Mucosa of gallbladder (tissue), 1 donor: ENCODE data around the gene COA1. TPM values are rescaled to one million over a fixed set of nuclear protein-coding genes. Genes with fewer than 3 reads are reported as not detected.

Experiments used
- DNase-seq: peaks from one replicate; pipeline ENCODE4 v3.0.0-alpha.2; 2020; ENCODE audit warnings: low spot score
- total RNA-seq: library from RNA; stranded (reverse); gene quantifications from one replicate; pipeline ENCODE4 v1.2.1, GENCODE V29; 2021
- donor health status: DM: no; HTN: no; CAD: no.

The COA1 gene
- total RNA-seq, 1 donor from 2014 or later = 43.6 TPM

- no peak for DNase-seq
Measured at GRCh38 chr7:43653466-43653865, 75.9 kb downstream of the COA1 start.

GRCh38 chr7:43652364-43652763, 77.0 kb downstream of the COA1 start:
- DNase-seq = no peak

GRCh38 chr7:43650457-43651052, 78.8 kb downstream of the COA1 start:
- DNase-seq = no peak

DNA sequence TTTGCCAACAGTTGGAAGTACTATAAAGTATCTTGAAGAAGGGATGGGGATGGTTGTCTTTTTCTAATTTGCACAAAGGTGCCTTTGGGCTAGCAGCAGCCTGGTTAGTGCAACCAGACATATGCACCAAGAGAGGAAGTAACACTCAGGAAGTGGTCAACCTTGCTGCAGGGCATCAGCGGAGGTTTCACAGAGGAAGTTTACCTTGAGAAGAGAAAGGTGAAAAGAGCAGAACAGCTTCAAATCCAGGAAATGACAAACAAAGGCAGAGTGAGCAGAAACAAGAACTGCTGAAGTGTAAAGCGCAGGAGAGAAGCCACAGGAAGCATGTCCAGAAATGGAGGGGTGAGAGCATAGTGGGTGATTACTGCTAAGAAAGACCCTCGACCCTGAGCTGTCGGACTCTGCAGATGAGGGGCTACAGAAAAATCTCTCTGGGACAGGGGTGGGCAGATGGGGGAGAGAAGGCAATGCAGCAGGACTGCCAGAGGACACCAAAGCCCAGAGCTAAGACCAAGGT, 79.5 kb downstream of the COA1 start:
- no peak for DNase-seq

- peak; percentile 44 for DNase-seq
Measured at GRCh38 chr7:43648473-43649406, 80.6 kb downstream of the COA1 start.

GRCh38 chr7:43647673-43648472, 81.5 kb downstream of the COA1 start:
- peak; percentile 76 for DNase-seq

DNA sequence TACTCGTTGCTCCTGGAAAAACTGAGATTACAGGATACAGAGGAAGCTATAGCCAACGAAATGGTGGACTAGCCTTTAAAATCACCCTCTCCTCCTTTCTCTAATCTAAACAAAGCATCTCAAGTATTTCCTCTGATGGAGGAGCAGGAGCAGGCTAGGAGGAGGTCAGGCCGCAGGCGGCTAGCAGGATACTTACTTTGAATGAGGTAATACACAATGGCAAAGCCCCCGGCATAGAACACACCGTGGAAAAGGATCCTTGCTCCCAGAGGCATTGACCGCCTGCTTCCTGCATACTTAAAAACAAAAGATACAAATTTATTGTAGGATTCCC, 82.0 kb downstream of the COA1 start:
- DNase-seq = no peak

DNA sequence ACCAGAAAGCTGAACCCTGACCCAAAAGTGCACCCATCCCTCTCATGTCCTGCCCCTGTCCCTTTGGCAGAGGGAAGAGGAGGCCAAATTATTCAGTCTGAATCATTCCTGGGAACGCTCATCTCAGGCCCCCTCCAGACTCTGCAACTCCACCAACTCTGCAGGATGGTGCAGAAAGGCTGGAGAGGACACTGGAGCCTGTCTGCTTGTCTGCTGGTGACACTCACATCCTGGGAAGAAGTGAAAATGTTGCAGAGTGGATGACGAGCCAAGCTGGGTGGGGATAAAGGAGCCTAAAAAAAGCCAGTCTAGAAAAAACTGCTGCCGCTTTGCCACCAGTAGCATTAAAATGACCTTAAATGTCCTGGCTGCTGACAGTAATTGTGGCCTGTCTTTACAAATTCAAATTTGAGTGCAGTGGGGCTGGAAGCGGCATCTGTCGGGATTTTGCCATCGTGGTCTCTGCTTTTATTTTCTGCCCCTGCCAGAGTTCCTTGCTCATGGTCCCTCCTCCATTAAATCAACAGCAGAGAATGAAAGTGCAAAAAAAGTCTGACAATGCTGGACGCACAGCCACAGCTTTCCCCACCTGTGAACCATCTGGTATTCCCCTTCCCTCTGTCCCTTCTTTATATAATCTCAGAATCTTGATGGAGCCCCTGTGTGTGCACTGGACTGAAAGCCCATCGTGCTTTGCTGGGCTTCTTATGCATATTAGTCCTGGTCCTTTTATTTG, 82.6 kb downstream of the COA1 start:
- DNase-seq = no peak

- no peak for DNase-seq
Measured at GRCh38 chr7:43645699-43646226, 83.6 kb downstream of the COA1 start.

DNA sequence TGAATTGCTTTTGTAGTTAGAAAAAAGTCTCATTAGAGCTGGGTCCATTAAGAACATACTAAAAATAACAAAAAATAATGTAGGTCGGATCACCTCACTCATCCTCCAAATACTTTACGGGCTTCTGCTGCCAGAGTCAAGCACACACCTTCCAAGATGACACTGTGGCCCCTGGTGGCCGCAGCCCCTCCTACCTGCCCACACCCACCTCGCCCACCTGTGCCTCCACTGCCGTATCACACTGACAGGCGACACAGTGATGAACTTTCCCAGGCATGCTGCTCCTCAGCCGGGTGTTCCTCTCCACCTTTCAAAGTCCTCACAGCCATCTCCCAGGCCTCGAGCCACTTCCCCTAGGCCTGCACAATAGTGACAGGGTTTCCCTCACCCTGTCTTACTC, 85.5 kb downstream of the COA1 start:
- DNase-seq = no peak

DNA sequence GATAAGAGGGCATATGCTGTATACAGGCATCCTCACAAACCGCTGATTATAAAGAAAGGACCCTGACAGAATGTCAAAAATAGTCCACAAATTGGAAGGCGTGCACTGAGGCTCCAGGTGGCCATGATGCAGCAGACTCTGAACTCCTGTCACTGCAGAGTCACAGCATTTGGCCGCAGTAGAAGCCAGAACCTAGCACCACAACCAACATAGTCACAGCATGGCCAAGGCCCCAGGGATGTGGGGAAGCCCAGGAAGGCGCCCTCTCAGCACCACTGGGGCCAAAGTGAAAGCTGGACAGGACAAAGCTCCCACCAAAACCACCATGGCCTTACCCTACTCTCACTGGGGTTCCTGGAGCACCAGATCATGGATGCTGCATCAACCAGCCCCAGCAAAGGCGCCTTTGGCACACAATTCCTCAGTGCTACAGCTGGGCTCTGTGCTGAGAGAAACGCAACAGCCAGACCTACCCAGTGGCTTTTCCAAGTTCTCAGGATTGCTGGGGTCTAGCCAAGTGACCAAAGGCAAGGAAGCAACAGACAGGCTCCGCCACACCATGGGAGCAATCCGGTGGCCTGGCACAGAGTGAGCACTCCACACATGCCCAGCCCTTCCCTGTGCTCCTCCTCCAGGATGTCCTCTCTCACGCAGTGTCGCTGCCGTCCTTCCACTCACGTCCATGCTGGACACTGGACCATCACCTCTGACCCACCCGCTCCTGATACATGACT, 86.3 kb downstream of the COA1 start:
- DNase-seq = no peak

GRCh38 chr7:43640679-43641078, 88.6 kb downstream of the COA1 start:
- DNase-seq = no peak

- peak; percentile 65 for DNase-seq
Measured at GRCh38 chr7:43639858-43640491, 89.3 kb downstream of the COA1 start.

DNA sequence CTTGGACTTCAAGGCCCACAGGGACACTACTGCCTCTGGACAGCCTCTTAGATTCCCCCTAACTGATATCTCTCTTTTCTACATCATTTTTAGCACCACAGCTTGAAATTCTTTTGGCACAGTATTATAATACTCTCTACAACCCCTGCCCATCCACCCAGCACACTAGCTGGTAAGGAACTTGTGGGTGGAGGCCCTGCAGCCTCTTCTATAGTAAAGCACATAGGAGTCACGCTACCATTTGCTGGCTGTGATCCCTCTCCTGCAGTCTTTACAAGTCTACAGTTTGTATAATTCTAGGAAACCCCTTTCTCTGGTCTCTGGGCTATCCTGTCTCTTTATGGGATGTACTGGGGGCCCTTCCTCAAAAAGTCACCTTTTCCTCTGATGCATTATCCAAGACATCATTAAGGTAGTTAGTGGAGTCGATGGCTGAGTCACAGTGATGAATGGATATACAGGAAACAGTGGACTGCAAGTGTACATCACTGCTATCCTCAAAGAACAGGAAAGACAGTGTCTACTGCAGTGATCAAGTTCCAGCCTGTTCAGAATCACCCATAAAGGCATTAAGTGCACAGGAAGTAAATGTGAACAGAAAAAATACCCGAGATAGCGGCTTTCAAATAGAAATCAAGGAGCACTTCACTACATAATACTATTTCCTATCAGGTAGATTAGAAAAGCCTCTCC, 92.1 kb downstream of the COA1 start:
- no peak for DNase-seq

- DNase-seq = no peak
Measured at GRCh38 chr7:43636093-43636492, 93.2 kb downstream of the COA1 start.

GRCh38 chr7:43634384-43634783, 94.9 kb downstream of the COA1 start:
- no peak for DNase-seq

GRCh38 chr7:43632746-43633145, 96.6 kb downstream of the COA1 start:
- no peak for DNase-seq

- no peak for DNase-seq
Measured at GRCh38 chr7:43631559-43631958, 97.8 kb downstream of the COA1 start.

GRCh38 chr7:43630482-43630881, 98.8 kb downstream of the COA1 start:
- DNase-seq = no peak

GRCh38 chr7:43629857-43630256, 99.5 kb downstream of the COA1 start:
- DNase-seq = no peak
